HG02870 (cell line): ENCODE measurements around the gene LRFN2.

ENCODE experiments used
- ATAC-seq: cut with Tn5 transposase; IDR thresholded peaks from one replicate; pipeline ENCODE4 v1.9.1; 2021; ENCODE audit warnings: mild to moderate bottlenecking, moderate library complexity; ENCODE audit not compliant: unreplicated experiment

LRFN2 gene

GRCh38 chr6:40386200-40386599, 201.0 kb downstream of the LRFN2 start:
- no peak for ATAC-seq

DNA sequence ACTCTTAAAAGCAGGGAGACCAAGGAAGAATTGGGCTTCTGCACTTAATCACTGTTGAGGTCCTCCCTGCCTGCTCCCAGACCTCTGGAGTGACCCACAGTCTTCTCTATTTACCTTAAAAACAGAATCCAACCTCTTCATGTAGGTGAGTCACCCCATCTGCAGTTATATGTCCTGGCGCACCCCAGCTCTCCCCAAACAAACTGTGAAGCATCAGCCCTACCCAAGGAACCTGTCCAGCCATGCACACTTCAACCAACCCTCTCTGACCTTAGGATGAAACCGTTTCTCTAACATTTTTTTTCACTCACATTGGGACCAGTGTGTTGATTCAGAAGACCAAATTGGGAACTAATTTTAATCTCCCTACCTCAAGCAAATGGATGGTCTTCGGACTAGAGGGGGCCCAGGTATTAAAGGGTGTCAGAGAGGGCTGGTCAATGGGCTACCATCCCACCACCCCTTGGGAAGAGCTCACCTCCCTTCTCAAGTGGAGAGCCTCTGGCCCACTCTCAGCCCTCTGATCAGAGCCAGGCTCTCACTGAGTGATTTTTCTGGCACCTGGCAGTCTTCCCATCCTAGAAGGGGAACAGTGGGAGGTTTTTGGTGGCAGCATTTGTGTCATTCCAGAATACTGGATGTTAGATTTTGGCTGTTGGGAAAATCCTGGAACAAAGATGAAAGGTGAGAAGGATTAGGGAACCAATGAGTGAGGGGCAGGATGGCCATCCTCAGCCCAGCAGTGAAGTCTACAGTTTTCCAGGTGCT, 203.6 kb downstream of the LRFN2 start:
- ATAC-seq: no peak

GRCh38 chr6:40380271-40380670, 206.9 kb downstream of the LRFN2 start:
- no peak for ATAC-seq

- no peak for ATAC-seq
These were observed 207.4 kb downstream of the LRFN2 start for GRCh38 chr6:40379811-40380210.

DNA sequence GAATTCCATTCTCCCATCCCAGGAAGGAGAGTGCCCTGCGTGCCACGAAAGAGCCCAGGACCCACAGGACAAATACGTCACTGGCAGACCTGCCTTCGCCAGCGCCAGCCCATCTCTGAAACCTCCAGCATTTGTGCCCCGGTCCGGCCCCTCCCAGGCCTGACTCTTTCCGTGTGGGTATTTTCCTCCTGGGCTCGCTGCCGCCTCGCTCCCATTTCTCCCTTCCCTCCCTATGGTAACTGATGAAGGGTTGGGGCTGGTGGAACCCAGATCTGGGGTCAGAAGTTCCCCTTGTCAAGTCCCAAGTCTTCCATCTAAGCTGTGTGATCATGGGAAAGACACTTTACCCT, 208.5 kb downstream of the LRFN2 start:
- ATAC-seq: no peak

GRCh38 chr6:40378071-40378724, 209.0 kb downstream of the LRFN2 start:
- ATAC-seq: no peak

DNA sequence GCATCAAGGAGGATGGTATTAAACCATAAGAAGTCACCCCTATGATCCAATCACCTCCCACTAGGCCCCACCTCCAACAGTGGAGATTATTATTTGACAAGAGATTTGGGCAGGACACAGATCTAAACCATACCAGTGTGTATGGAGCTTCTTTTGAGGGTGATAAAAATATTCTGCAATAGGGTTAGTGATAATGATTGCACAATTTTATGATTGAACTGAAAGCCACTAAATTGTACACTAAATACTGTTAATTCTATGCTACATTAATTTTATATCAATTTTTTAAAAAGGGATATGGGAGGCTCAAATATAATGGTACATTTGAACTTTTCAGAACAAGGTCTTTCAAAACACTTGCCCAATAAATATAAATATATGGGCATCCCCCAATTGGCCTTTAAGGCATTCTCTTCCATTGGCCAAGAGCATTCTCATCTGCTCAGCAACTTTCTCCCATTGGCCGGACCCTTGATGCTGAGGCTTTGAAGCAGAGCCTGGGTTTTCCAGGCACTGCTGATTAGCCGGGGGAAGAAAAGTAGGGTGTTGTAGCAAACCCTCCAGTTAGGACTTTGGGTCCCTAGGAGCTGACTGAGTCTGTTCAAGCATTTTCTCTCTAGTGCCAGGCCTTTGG, 209.9 kb downstream of the LRFN2 start:
- ATAC-seq: no peak

- ATAC-seq: no peak
These were observed 211.0 kb downstream of the LRFN2 start for GRCh38 chr6:40376113-40376650.

DNA sequence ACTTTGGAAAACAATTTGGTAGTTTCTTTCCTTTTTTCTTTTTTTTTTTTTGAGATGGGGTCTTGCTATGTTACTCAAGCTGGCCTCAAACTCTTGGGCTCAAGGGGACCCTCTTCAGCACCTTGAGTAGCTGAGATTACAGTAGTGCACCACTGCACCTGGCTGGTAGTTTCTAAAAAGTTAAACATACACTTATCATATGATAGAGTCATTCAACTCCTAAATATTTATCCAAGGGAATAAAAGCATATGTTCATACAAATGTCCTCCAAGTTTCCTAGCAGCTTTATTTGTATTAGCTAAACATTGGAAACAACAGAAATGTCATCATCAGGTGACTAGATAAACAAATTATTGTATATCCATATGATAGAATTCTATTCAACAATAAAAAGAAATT, 213.9 kb downstream of the LRFN2 start:
- no peak for ATAC-seq

DNA sequence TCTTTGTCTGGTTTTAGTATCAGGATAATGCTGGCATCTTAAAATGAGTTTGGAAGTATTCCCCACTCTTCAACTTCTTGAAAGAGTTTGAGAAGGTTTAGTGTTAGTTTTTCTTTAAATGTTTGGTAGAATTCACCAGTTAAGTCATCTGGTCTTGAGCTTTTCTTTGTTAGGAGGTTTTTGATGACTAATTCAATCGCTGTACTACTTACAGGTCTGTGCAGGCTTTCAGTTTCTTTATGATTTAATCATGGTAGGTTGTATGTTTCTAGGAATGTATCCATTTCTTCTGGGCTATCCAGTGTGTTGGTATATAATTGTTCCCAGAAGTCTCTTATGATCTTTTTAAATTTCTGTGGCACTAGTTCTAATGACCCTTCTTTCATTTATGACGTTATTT, 215.5 kb downstream of the LRFN2 start:
- no peak for ATAC-seq

- no peak for ATAC-seq
These were observed 216.1 kb downstream of the LRFN2 start for GRCh38 chr6:40371095-40371494.

DNA sequence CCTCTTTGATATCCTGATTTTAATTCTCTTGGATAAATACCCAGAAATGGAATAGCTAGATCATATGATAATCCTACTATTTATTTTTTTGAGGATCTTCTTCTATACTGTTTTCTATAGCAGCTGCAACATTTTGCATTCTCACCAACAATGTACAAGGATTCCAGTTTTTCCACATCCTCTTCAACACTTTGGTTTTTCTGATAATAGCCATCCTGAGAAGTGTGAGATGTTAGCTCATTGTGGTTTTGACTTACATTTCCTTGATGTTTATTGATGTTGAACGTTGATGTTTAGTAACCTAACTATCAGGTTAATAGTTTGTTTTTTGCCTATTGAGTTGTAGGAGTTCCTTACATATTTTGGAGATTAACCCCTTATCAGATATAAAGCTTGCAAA, 217.3 kb downstream of the LRFN2 start:
- no peak for ATAC-seq

GRCh38 chr6:40369042-40369441, 218.1 kb downstream of the LRFN2 start:
- ATAC-seq: no peak

GRCh38 chr6:40362859-40363258, 224.3 kb downstream of the LRFN2 start:
- no peak for ATAC-seq

DNA sequence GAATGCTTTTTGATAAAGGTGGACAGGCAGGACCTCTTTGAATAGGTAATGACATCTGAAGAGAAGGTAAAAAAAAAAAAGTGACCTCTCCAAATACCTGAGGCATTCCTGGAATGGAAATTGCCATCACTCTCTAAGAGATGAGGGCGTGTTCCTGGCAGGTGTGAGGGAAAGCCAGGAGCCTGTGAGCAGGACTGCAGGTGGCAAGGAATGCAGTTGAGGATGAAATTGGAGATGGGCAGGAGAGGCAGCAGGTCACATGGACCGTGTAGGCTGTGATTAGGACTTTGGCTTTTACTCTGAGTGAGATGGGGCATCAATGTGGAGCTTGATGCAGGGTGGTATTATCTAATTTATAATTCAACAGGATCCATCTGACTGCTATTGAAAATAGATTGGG, 227.4 kb downstream of the LRFN2 start:
- ATAC-seq: no peak

DNA sequence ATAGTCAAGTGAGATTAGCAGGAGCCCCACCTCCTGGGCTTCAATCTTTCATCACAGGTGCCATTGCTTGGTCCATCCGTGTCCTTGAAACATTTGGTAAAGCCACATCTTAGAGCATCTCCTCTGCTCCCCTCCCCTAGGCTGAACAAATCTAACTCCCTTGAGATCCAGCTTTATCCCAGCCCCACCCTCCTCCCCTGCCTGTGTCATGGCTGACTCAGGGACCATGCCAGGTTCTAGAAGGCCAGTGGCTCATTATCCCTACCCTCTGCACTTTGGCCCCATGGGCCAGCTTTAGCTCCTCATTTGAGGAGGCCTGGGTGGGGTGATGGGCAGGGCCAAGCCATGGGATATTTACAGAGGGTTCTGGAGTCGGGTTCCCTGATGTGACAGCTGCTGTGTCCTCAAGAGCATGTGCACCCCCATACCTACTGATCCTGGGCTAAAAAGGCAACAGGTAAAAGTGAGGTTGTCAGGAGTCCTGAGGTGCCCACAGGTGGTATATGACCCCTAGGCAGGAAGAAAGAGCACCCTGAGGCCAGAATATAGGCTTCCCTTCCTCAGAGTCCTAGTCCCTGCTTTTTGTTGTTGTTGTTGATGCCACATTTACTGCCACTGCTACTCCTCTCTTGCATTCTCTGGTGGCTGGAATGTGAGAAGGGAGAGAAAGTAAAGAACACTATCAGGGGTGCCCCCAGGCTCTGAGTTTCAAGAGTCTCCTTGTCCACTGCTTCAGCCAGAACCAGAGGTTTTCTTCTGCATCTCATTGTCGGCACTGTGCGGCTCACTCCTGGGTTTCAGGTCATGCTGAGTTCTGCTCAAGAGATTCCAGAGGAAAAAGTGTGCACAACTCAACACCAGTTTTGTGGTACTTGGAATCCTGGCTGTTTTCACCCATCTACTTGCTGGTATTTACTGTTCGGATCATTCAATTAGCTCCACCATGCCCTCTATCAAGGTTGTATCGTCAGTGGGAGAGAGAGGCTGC, 228.4 kb downstream of the LRFN2 start:
- ATAC-seq: no peak

DNA sequence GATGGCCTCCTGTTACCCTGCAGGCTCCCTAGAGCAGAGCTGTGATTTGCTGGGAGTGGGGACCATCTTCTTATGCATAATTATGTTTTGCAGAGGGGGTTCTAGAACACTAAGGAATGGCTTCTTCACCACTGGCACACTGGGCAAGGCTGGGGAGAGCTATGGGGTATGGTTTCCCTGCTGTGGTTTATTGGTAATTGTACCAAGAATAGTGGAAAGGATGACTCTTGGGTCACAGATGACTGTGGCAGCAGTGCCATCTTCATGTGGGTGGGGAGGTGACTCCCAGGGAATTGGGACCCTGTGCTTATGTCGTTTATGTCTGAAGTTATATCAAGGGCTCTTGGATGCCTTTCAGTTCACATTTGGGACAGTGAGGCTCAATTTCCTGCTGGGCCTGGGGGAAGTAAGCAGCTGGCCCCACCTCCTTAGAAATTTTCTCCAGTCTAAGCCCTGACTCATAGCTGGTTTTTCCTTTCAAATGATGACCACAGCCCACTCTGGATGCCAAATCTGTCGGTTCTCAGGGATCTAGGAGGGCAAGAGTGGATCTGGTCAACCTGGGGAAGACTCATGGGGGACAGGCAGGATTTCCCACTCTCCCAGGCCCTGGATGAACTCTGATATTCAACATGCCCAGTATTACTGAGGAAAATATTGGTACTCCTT, 230.8 kb downstream of the LRFN2 start:
- no peak for ATAC-seq

- no peak for ATAC-seq
These were observed 231.6 kb downstream of the LRFN2 start for GRCh38 chr6:40355532-40355931.

- no peak for ATAC-seq
These were observed 232.1 kb downstream of the LRFN2 start for GRCh38 chr6:40355066-40355465.

DNA sequence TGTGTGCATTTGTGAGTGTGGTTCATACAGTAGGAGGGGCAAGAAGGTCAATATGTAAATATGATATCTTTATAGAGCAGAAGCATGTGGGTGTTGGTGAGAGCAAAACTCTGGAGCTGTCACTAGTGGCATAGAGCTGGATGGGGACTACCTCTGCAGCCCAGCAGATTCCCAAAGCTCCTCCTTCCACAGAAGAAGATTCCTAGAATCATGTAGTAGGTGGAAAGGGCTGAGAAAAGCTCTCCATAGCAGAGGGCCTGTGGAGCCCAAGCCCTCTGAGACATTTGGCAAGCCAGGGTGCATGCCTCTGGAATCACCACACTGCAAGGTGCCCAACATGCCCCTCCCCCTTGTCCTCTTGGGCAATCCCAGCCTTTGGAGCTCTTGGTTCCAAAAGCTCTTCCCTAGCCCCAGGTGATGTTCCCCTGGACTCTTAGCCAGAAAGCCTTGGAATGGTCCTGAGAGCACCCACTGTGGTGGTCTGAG, 233.2 kb downstream of the LRFN2 start:
- ATAC-seq: no peak
